H1 (cell line): ENCODE results near the gene HDAC9. TPM values are rescaled to one million over a fixed set of nuclear protein-coding genes. Genes with fewer than 3 reads are reported as not detected.

Experiments used
- CTCF ChIA-PET: fragments of 300-600 bp; sonication (Branson Sonifier 250); formaldehyde crosslinking; loops from one replicate; lab custom pipeline; 2021; ENCODE audit not compliant: partially characterized antibody; lab: Charles Lee
- POLR2A ChIA-PET: fragments of 300-600 bp; sonication (Branson Sonifier 250); formaldehyde crosslinking; loops from one replicate; lab custom pipeline; 2021; ENCODE audit warnings: inconsistent platforms; ENCODE audit not compliant: partially characterized antibody; lab: Charles Lee
- DNase-seq, 2 experiments: peaks; one replicate each; pipeline versions ENCODE4 v3.0.0 to v3.0.0-alpha.2; 2010 to 2022; ENCODE audit warnings: low spot score in 2 of 2, low read depth in 1 of 2, mixed read lengths in 1 of 2
- FAIRE-seq: peaks from 2 replicates; lab custom pipeline; 2011; peaks lifted over from hg19 to GRCh38; lab: Jason Lieb, UNC
- H2AFZ ChIP-seq: 2 replicates; pipeline ENCODE4 v1.8.1; 2012; ENCODE audit warnings: low read length, inconsistent platforms
- H2AK5ac ChIP-seq: 2 replicates; pipeline ENCODE4 v1.6.1; 2013; ENCODE audit warnings: low read depth, low read length
- H2BK120ac ChIP-seq: replicated peaks from 2 replicates; pipeline ENCODE3; 2013; ENCODE audit warnings: low read depth, low read length, inconsistent platforms
- H2BK12ac ChIP-seq: 2 replicates; pipeline ENCODE4 v1.6.1; 2013; ENCODE audit warnings: low read depth, low read length
- H2BK15ac ChIP-seq: 2 replicates; pipeline ENCODE4 v1.6.1; 2013; ENCODE audit warnings: low read length
- H2BK20ac ChIP-seq: 2 replicates; pipeline ENCODE4 v1.6.1; 2013; ENCODE audit warnings: low read length
- H2BK5ac ChIP-seq: 2 replicates; pipeline ENCODE4 v1.6.1; 2013; ENCODE audit warnings: low read depth, low read length
- H3K14ac ChIP-seq: 2 replicates; pipeline ENCODE4 v1.6.1; 2013; ENCODE audit warnings: inconsistent platforms; ENCODE audit not compliant: insufficient read length
- H3K18ac ChIP-seq: 2 replicates; pipeline ENCODE4 v1.6.1; 2013; ENCODE audit warnings: low read length; ENCODE audit errors: extremely low read depth
- H3K23ac ChIP-seq: 2 replicates; pipeline ENCODE4 v1.6.1; 2013; ENCODE audit warnings: inconsistent platforms; ENCODE audit not compliant: insufficient read length
- H3K23me2 ChIP-seq: 2 replicates; pipeline ENCODE4 v1.6.1; 2013; ENCODE audit warnings: low read depth, low read length
- H3K27ac ChIP-seq: 2 replicates; pipeline ENCODE4 v1.6.1; 2011; ENCODE audit warnings: low read depth, low read length, inconsistent platforms
- H3K27me3 ChIP-seq, 4 experiments: replicated peaks in 1 of 4; 1 replicate in 1 of 4; 2 replicates in 3 of 4; pipeline versions ENCODE4 v1.6.1 to v1.8.1; 2011 to 2013; ENCODE audit warnings: low read length in 3 of 4, mild to moderate bottlenecking in 3 of 4, inconsistent platforms in 2 of 4, mixed read lengths in 2 of 4, moderate library complexity in 1 of 4; ENCODE audit not compliant: control insufficient read depth in 3 of 4, insufficient read depth in 3 of 4; ENCODE audit errors: extremely low read depth in 1 of 4
- H3K36me3 ChIP-seq, 4 experiments: 2 replicates each; pipeline versions ENCODE4 v1.6.1 to v1.8.1; 2011 to 2013; ENCODE audit warnings: mild to moderate bottlenecking in 4 of 4, low read length in 3 of 4, moderate library complexity in 2 of 4, control low read depth in 1 of 4, inconsistent platforms in 1 of 4; ENCODE audit not compliant: insufficient read depth in 4 of 4, control insufficient read depth in 2 of 4
- H3K4ac ChIP-seq: replicated peaks from 2 replicates; pipeline ENCODE3; 2013; ENCODE audit warnings: low read length, low read depth, mixed read lengths, inconsistent platforms; ENCODE audit not compliant: insufficient read length
- H3K4me1 ChIP-seq, 4 experiments: replicated peaks in 1 of 4; 1 replicate in 1 of 4; 2 replicates in 3 of 4; pipeline versions ENCODE4 v1.6.1 to v1.8.1; 2011 to 2013; ENCODE audit warnings: low read length in 3 of 4, inconsistent platforms in 2 of 4, mixed read lengths in 1 of 4; ENCODE audit not compliant: insufficient read depth in 4 of 4, control insufficient read depth in 3 of 4
- H3K4me2 ChIP-seq, 2 experiments: 2 replicates each; pipeline versions ENCODE4 v1.6.1 to v1.8.1; 2011 to 2013; ENCODE audit warnings: low read depth in 2 of 2, low read length in 2 of 2, control low read depth in 1 of 2, inconsistent platforms in 1 of 2, mild to moderate bottlenecking in 1 of 2; ENCODE audit not compliant: insufficient read depth in 1 of 2
- H3K4me3 ChIP-seq, 4 experiments: fragments of 200-600, 300-600 bp in 1 of 4; sonication (generic), shearing (Covaris generic), sonication (Bioruptor Twin) in 1 of 4; 2 replicates each; pipeline versions ENCODE4 v1.5.1 to v1.8.1; 2011 to 2016; ENCODE audit warnings: low read length in 4 of 4, low read depth in 3 of 4, control low read depth in 2 of 4, inconsistent platforms in 2 of 4, mild to moderate bottlenecking in 2 of 4, mixed read lengths in 1 of 4, moderate library complexity in 1 of 4; ENCODE audit not compliant: insufficient read depth in 2 of 4; ENCODE audit errors: extremely low read depth in 1 of 4
- H3K56ac ChIP-seq: replicated peaks from 2 replicates; pipeline ENCODE3; 2013; ENCODE audit warnings: low read depth, mild to moderate bottlenecking, mixed read lengths, low read length, inconsistent platforms; ENCODE audit not compliant: insufficient read length
- H3K79me1 ChIP-seq: 2 replicates; pipeline ENCODE4 v1.6.1; 2013; ENCODE audit warnings: low read depth, low read length, control low read depth
- H3K79me2 ChIP-seq, 2 experiments: 2 replicates each; pipeline versions ENCODE4 v1.6.1 to v1.8.1; 2012 to 2013; ENCODE audit warnings: low read length in 2 of 2, mild to moderate bottlenecking in 2 of 2, inconsistent platforms in 1 of 2; ENCODE audit not compliant: insufficient read depth in 2 of 2, control insufficient read depth in 1 of 2
- H3K9ac ChIP-seq, 4 experiments: replicated peaks in 1 of 4; 1 replicate in 1 of 4; 2 replicates in 3 of 4; pipeline versions ENCODE4 v1.6.1 to v1.8.1; 2011 to 2013; ENCODE audit warnings: low read depth in 3 of 4, low read length in 3 of 4, control low read depth in 2 of 4, mild to moderate bottlenecking in 2 of 4, moderate library complexity in 2 of 4, inconsistent platforms in 1 of 4; ENCODE audit errors: extremely low read depth in 1 of 4
- H3K9me3 ChIP-seq, 2 experiments: 2 replicates each; pipeline versions ENCODE4 v1.6.1 to v1.8.1; 2012 to 2013; ENCODE audit warnings: mild to moderate bottlenecking in 2 of 2, moderate library complexity in 2 of 2, control low read depth in 1 of 2, inconsistent platforms in 1 of 2, low read depth in 1 of 2, low read length in 1 of 2, mixed read lengths in 1 of 2; ENCODE audit not compliant: insufficient read depth in 2 of 2
- H4K20me1 ChIP-seq, 2 experiments: replicated peaks in 1 of 2; 2 replicates each; pipeline versions ENCODE3 to v1.8.1; 2011 to 2013; ENCODE audit warnings: inconsistent platforms in 2 of 2, low read length in 2 of 2, mild to moderate bottlenecking in 1 of 2; ENCODE audit not compliant: insufficient read depth in 2 of 2, control insufficient read depth in 1 of 2
- H4K5ac ChIP-seq: 2 replicates; pipeline ENCODE4 v1.6.1; 2013; ENCODE audit warnings: low read length, low read depth, mixed read lengths, inconsistent platforms; ENCODE audit not compliant: insufficient read length
- H4K8ac ChIP-seq: 2 replicates; pipeline ENCODE4 v1.8.0; 2013; ENCODE audit warnings: mild to moderate bottlenecking, moderate library complexity, low read length, inconsistent platforms; ENCODE audit not compliant: insufficient read depth; ENCODE audit errors: extremely low read depth
- H4K91ac ChIP-seq: replicated peaks from 2 replicates; pipeline ENCODE3; 2013; ENCODE audit warnings: low read length, mixed read lengths, inconsistent platforms; ENCODE audit not compliant: insufficient read length
- CTBP2 ChIP-seq: IDR thresholded peaks from 2 replicates; pipeline ENCODE4 v1.7.0; 2011; ENCODE audit warnings: borderline replicate concordance, mild to moderate bottlenecking, moderate library complexity, mixed read lengths, low read length; ENCODE audit not compliant: insufficient read depth, insufficient read length
- GABPA ChIP-seq: IDR thresholded peaks from 2 replicates; pipeline ENCODE4 v1.6.1; 2011; ENCODE audit warnings: mild to moderate bottlenecking, low read length, moderate library complexity, borderline replicate concordance; ENCODE audit not compliant: insufficient read depth
- HDAC6 ChIP-seq: IDR thresholded peaks from one replicate; pipeline ENCODE4 v1.7.1; 2012; ENCODE audit warnings: low read depth, mild to moderate bottlenecking, inconsistent platforms, low read length, moderate library complexity
- SUZ12 ChIP-seq: fragments of 200-600 bp; sonication (generic); IDR thresholded peaks from 2 replicates; pipeline ENCODE4 v1.6.1; 2012; ENCODE audit warnings: mild to moderate bottlenecking, inconsistent platforms, low read length, moderate library complexity, mixed read lengths
- TCF12 ChIP-seq: IDR thresholded peaks from 2 replicates; pipeline ENCODE4 v1.6.1; 2011; ENCODE audit warnings: low read depth, mild to moderate bottlenecking, low read length
- TEAD4 ChIP-seq: IDR thresholded peaks from 2 replicates; pipeline ENCODE4 v1.6.1; 2012; ENCODE audit warnings: low read depth, low read length, inconsistent platforms, mixed read lengths
- WGBS, 2 experiments: shearing (Covaris generic) in 1 of 2; methylation state at CpG; one replicate each; pipeline versions ENCODE4 v1.1.6 to v1.1.7; 2013 to 2015; ENCODE audit warnings: low lambda C conversion rate in 2 of 2, mixed read lengths in 2 of 2, inconsistent platforms in 1 of 2, low coverage in 1 of 2, missing lambda C conversion rate in 1 of 2; ENCODE audit not compliant: insufficient replicate concordance in 2 of 2, insufficient coverage in 1 of 2, insufficient read length in 1 of 2; ENCODE audit errors: extremely low coverage in 1 of 2, missing lambda C conversion rate in 1 of 2; 5-methylcytosine and 5-hydroxymethylcytosine counted together
- polyA plus RNA-seq, 7 experiments: library from polyadenylated mRNA; depleted of rRNA in 3 of 7; stranded (reverse) in 5 of 7; unstranded in 2 of 7; fragments of >200 nt in 5 of 7; fragments of 200-250 nt in 2 of 7; gene quantifications; 1 replicate in 5 of 7; 2 replicates in 1 of 7; 4 replicates in 1 of 7; pipeline versions ENCODE4 v1.2.1 to v1.2.3, GENCODE V29; 2011 to 2013; ENCODE audit warnings: missing spikeins in 2 of 7, mixed read lengths in 2 of 7
- total RNA-seq: library from RNA; stranded (reverse); fragmentation: NEBNext Ultra II Directional; extraction: Animal tissue kit (Norgen Biotek cat#: 25700); gene quantifications from 2 replicates; pipeline ENCODE4 v1.2.1, GENCODE V29; 2021

HDAC9 gene
- total and polyA plus RNA-seq, 2 of the 8 experiments (the other 6 are each of a cell fraction or from before 2014, with no cell fraction given): 9.5 to 13.1 TPM

- no peak overlapping the region for H4K5ac ChIP-seq
- H2BK5ac ChIP-seq: no peak overlapping the region
- no peaks in the 10 kb centered on the region for H4K20me1 ChIP-seq
- H4K91ac ChIP-seq: no peak overlapping the region
- H3K4me1 ChIP-seq: peaks cover 0 to 6% (median 3%) of the 10 kb centered on the region in 4 experiments; a peak in 3 of 7 replicates
- H3K23ac ChIP-seq: no peak overlapping the region
- no peak for DNase-seq
- no peaks in the 10 kb centered on the region for H3K23me2 ChIP-seq
- POLR2A ChIA-PET: no interaction called here
- no peak overlapping the region for H3K27ac ChIP-seq
- H2BK20ac ChIP-seq: no peak overlapping the region
- WGBS, 2 experiments: 89% methylated on average over 1 of the region's 1 CpG; no CpG with 5 or more reads in 1 of the 2 experiments
- H2BK120ac ChIP-seq: no peak overlapping the region
- FAIRE-seq: no peak
- no peak overlapping the region for H3K4me2 ChIP-seq
- no peaks in the 10 kb centered on the region for H3K79me1 ChIP-seq
- no peak overlapping the region for H3K4ac ChIP-seq
- H2AK5ac ChIP-seq: no peak overlapping the region
- no peaks in the 10 kb centered on the region for H3K9me3 ChIP-seq
- no peak overlapping the region for H2BK15ac ChIP-seq
- H3K36me3 ChIP-seq: no peaks in the 10 kb centered on the region
- TF ChIP-seq TEAD4 (no peak), CTBP2 (no peak), GABPA (no peak), HDAC6 (no peak), TCF12 (no peak), SUZ12 (no peak)
- TF ChIP-seq, all 59 proteins: peak for 0
- CTCF ChIA-PET: interaction anchor here (1.1 kb wide), 1 partner anchor 221 kb away, joined by 3 read pairs; no protein-coding TSS in a partner anchor
- Histone ChIP-seq H3K18ac (no peak overlapping the region), H3K9ac (no peak overlapping the region), H3K79me2 (no peaks in the 10 kb centered on the region), H3K56ac (no peak overlapping the region), H2AFZ (no peak overlapping the region), H4K8ac (no peak overlapping the region), H3K14ac (no peak overlapping the region), H3K4me3 (no peak overlapping the region), H3K27me3 (no peaks in the 10 kb centered on the region), H2BK12ac (no peak overlapping the region)
Measured at GRCh38 chr7:18849130-18849529, 353.6 kb downstream of the HDAC9 start.
